ENCODE results near the gene HOXA1. TPM values are rescaled to one million over a fixed set of nuclear protein-coding genes. Genes with fewer than 3 reads are reported as not detected.

HOXA1 gene
- total RNA-seq, 4 donors from 2014 or later = 1.6 to 2.5 (median 2.2) TPM

DNA sequence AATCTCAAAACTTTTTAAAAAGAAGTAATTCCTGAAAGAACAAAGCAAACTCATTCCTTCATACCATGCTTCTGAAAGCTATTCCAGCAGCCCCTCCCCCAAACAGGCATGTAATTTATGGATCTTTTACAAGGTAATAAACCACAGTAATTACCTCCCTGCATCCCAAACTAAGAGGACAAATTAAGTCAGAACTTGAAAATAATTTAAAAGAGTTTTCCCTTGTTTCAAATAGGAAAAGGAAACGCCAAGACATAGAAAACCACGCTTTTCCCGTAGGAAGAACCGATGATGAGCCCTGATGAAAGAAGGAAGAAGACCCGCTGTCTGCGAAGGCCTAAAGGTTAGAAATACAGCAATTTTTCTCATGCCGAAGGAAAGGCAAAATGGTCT, 25.9 kb upstream of the HOXA1 start:
- peak overlapping the region; percentile 31 to 91 (median 50) for H3K4me3 ChIP-seq
- DNase-seq = no peak
- H3K4me1 ChIP-seq = peaks cover 33 to 100% (median 62%) of the 10 kb centered on the region in 3 donors
- TF ChIP-seq, protein P1, sequence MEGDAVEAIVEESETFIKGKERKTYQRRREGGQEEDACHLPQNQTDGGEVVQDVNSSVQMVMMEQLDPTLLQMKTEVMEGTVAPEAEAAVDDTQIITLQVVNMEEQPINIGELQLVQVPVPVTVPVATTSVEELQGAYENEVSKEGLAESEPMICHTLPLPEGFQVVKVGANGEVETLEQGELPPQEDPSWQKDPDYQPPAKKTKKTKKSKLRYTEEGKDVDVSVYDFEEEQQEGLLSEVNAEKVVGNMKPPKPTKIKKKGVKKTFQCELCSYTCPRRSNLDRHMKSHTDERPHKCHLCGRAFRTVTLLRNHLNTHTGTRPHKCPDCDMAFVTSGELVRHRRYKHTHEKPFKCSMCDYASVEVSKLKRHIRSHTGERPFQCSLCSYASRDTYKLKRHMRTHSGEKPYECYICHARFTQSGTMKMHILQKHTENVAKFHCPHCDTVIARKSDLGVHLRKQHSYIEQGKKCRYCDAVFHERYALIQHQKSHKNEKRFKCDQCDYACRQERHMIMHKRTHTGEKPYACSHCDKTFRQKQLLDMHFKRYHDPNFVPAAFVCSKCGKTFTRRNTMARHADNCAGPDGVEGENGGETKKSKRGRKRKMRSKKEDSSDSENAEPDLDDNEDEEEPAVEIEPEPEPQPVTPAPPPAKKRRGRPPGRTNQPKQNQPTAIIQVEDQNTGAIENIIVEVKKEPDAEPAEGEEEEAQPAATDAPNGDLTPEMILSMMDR (IDR thresholded peaks at IDR 0.05) = no peak
- TF ChIP-seq POLR2A (IDR thresholded peaks at IDR 0.05) = no peak
- H3K27me3 ChIP-seq = no peaks in the 10 kb centered on the region
- intact Hi-C loops (cut with DNase I) = no loop called here
- H3K9me3 ChIP-seq = no peaks in the 10 kb centered on the region
- H3K27ac ChIP-seq = peak overlapping the region; percentile 86 to 99 (median 93)
- 27 to 28% methylated on average over 7 of the region's 7 CpGs for WGBS, 2 donors
- H3K36me3 ChIP-seq = no peaks in the 10 kb centered on the region

DNA sequence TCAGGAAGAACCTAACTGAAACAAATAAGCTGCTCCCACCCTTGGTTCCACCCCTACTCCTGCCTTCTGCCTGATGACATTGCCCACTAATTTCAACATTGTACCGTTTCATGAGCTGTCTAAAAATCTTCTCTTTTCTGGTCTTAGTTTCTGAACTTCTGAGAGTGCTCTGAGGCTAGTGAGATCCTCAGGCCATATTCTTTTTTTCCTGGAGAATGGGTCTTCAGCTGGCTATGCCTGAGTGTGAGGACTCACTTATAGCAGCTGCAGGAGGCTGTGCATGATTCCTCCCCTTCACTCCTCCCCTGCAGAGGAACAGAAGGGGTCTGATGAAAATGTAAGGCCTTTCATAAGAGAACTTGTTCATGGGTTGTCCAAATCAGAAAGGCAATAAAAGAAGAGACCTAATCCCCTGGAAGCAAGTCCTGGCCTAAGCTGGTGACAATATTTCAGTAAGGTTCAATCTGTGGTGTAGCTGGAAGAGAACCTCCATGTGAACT, 23.7 kb upstream of the HOXA1 start:
- intact Hi-C loops (cut with DNase I) = no loop called here
- H3K36me3 ChIP-seq = no peaks in the 10 kb centered on the region
- DNase-seq = no peak
- H3K4me1 ChIP-seq = peaks cover 28 to 86% (median 42%) of the 10 kb centered on the region in 3 donors
- TF ChIP-seq, protein P1 (IDR thresholded peaks at IDR 0.05) = no peak
- no peak for TF ChIP-seq POLR2A (IDR thresholded peaks at IDR 0.05)
- 14 to 36% methylated on average over 1 of the region's 1 CpG for WGBS, 2 donors
- no peaks in the 10 kb centered on the region for H3K9me3 ChIP-seq
- peak overlapping the region in 2 of 4 donors; percentile 70 to 91 for H3K4me3 ChIP-seq
- peak overlapping the region; percentile 86 to 99 (median 93) for H3K27ac ChIP-seq
- H3K27me3 ChIP-seq = no peaks in the 10 kb centered on the region

DNA sequence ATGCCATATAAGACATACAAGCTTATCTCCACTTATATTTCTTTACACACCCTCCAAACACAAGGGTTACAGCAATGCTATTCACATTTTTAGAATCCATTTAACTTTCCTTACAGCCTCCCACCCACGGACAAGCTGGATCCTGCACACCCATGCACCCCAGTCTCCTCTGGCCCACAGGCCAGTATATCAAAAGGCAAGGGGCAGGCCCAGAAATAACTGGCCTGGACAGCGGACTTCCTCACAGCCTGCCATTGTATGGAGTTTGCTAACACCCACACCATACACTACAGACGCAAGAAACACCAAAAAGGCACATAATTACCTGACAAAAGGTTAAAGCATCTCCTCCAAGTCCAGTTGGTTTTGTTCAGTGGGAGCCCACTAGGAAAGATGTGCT, 22.8 kb upstream of the HOXA1 start:
- H3K27me3 ChIP-seq = no peaks in the 10 kb centered on the region
- no peak for TF ChIP-seq POLR2A (IDR thresholded peaks at IDR 0.05)
- TF ChIP-seq, protein P1 (IDR thresholded peaks at IDR 0.05) = no peak
- WGBS, 2 donors = 41 to 48% methylated on average over 2 to 3 of the region's 3 CpGs
- no peaks in the 10 kb centered on the region for H3K36me3 ChIP-seq
- H3K9me3 ChIP-seq = no peaks in the 10 kb centered on the region
- H3K27ac ChIP-seq = peak overlapping the region; percentile 96 to 99 (median 99)
- H3K4me1 ChIP-seq = peaks cover 28 to 77% (median 37%) of the 10 kb centered on the region in 3 donors
- DNase-seq = no peak
- intact Hi-C loops (cut with DNase I) = no loop called here
- H3K4me3 ChIP-seq = peak overlapping the region; percentile 70 to 91 (median 78)

DNA sequence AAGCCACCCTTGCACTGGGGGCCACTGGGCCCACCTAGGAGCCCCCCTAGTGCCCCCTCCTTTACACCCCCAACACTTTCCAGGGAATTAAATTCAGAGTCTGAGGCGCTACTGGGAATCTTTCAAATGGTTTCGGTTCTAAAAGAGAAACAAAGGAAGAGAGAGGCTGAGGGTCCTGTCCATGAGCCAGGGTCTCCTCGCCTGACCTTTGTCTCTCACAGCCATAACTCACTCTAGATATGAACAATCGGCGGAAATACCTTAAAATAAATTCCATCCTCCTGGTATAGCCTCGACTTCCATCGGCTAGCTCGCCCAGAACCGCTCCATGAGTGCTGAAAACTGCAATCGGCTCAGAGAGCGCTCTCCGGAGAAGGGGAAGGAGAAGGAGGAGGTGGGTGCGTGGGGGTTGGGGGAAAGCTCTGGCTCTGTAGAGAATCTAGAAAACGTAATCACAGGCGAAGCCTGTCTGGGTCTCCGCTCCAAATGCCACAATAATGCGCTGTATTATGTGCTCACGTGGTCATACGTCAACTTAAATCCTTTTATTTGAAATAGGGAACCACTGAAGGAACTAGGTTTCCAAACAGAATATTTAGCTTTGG, 22.2 kb upstream of the HOXA1 start:
- Histone ChIP-seq H3K4me3 (peak overlapping the region; percentile 70 to 91 (median 78)), H3K36me3 (no peaks in the 10 kb centered on the region), H3K27ac (peak overlapping the region; percentile 96 to 99 (median 99)), H3K4me1 (peaks cover 28 to 74% (median 34%) of the 10 kb centered on the region in 3 donors), H3K27me3 (no peaks in the 10 kb centered on the region), H3K9me3 (no peaks in the 10 kb centered on the region)
- no peak for DNase-seq
- TF ChIP-seq, protein P1 (IDR thresholded peaks at IDR 0.05) = no peak
- peak in 1 of 4 donors; percentile 23 for TF ChIP-seq POLR2A (IDR thresholded peaks at IDR 0.05)
- 19 to 42% methylated on average over 13 to 19 of the region's 19 CpGs for WGBS, 2 donors
- intact Hi-C loops (cut with DNase I) = no loop called here

All from esophagus squamous epithelium (tissue), 5 donors.